Stimulated activated CD4-positive, alpha-beta T cell treated with anti-CD3 and anti-CD28 coated beads, TNF-alpha, amount 100 ng/mL, for 4 hours (primary cell): ENCODE measurements around the gene PTGFRN.
"Not testable (repeated sequence)": the region's sequence is repeated elsewhere in the genome, so short reads cannot be mapped to it uniquely, and the experiment has no call there.

Source experiments
- DNase-seq, 3 experiments: peaks; one replicate each; pipeline ENCODE4 v3.0.0-alpha.2; 2020; ENCODE audit warnings: low read depth in 3 of 3

Gene PTGFRN

DNA sequence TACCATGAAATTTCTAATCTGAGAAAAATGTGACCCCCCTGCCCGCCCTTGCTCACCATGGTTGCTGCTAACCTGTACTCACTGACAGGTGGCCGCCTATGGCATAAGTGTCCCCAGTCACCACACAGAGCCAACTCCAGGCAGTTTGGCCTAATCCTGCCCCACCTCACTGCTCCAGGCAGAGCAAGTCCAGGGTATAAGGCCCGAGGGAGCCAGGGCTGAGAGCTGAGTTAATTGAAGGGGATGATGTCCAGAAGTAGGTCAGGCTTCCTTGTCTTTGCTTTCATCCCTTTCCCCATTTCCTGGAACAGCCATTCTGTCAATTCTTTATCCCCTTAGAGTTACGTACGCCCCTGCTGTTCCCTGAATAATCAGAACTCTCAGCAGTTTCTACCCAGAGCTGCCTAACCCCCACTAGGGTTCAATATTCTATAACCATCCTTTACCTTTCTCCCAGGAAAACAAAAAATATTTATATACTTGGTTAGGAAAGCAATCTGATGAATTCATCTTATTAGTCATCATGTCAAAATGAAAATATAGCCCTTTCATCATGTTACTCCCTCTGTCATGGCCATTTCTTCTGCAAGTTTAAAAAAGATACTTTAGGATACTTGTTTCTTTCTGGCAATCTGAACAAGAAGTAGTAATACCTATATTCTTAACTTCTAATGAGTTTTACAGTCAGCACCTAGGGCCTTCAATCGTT is 62.4 kb downstream of the PTGFRN start:
- DNase-seq = no peak

DNA sequence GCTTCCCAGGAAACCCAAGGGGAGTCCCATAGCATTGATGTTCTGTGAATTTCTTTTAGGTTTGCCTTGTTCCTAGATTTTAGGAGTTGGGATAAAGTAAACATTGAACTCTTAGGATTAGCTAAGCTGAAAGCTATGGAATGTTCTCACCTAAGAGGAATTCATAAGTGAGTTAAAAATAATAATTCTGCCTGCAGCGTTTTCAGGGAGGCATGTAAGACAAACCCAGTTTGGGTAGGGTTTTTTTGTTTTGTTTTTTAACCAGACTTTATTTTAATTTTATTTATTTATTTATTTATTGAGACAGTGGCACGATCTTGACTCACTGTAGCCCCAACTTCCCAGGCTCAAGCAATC is 62.9 kb downstream of the PTGFRN start:
- no peak for DNase-seq

DNA sequence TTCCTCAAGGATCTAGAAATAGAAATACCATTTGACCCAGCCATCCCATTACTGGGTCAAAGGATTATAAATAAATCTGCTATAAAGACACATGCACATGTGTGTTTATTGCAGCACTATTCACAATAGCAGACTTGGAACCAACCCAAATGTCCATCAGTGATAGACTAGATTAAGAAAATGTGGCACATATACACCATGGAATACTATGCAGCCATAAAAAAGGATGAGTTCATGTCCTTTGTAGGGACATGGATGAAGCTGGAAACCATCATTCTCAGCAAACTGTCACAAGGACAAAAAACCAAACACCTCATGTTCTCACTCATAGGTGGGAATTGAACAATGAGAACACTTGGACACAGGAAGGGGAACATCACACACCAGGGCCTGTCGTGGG is 70.6 kb downstream of the PTGFRN start:
- DNase-seq = not testable (repeated sequence)

DNA sequence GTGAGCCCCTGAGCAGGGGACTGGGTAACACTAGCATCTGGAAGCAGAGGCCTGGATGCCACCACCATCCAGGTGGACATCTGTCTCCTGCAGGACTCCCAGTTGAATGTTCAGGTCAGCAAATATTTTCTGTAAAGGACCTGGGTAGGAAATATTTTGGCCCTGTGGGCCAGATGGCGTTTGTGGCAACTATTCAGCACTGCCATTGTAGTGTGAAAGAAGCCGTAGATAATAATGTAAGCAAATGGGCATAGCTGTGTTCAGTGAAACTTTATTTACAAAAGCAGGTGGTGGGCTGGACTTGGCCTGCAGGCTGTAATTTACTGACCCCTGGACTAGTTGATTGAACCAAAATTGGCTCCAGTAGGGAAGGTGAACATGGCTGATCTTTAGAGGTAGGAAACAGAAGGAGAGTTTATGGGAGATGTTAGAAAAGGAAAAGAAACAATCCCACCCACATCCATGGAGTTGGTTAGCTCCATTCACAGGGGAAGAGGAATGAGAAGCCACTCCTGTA is 71.9 kb downstream of the PTGFRN start:
- DNase-seq = no peak

DNA sequence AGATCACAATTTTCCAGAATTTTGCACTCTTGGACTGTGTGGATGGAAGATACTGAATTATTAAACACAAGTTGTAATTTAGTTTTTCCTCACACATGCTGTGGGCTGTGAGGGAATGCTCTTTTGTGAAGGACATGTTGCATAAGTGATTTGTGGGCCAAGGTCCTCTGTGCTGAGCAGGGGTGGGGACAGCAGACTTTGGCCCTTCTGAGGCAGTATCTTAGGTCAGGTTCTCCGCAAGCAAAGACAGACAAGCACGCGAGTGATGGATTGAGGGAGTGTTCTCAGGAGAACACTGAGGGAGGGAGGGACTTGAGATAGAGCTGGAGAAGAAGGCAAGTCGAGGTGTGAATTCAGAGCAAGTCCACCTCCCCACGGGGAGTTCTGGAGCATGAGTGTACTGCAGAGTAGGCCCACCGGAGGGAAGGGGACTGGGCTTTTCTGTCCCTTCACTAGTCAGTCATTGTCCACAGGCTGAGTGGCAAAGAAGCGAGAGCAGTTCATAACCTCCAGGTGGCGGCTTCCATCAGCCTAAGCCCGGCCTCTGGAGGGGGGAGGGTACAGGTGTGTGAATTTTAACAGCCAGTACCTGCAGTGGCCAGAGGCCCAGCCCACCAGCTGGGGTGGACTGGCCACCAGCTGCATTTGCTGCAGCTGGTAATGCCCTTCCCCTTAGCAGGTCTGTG is 72.7 kb downstream of the PTGFRN start:
- no peak for DNase-seq

DNA sequence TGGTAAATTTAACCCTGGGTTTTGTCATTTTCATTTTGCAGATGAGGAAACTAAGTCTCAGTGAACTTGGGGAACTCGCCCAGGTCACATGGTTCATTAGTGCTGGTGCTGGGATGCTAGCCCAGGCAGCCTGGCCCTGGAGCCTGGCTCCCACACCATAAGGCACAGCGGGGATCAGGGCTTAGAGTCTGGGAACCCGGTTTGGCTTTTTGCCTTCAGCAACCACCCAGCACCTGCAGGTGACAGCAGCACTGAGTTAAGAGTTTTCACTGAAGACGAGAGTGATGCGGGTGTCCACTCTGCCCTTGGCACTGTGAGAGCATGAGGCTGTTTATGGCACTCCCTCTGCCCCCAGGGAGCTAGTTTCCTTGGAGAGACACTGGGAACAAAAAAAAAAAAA is 73.4 kb downstream of the PTGFRN start:
- no peak for DNase-seq

DNA sequence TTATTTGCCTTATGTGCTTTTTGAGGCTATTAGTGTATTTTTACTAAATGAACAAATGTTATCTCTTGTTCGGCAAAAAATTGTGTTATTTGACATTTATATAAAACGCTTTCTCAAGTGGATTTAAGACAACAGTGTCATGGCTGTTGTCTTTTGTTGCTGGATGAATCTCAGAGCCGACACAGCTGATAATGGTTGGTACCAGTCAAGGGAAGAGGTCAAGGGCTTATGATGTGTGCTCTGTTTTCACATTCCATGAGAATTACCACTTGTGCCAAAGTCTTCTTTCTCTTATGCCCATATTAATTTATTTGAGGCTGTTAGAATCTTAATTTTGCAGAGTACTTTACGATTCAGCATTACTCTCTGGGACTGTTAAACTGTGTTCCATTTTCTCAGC is 74.0 kb downstream of the PTGFRN start:
- no peak for DNase-seq

DNA sequence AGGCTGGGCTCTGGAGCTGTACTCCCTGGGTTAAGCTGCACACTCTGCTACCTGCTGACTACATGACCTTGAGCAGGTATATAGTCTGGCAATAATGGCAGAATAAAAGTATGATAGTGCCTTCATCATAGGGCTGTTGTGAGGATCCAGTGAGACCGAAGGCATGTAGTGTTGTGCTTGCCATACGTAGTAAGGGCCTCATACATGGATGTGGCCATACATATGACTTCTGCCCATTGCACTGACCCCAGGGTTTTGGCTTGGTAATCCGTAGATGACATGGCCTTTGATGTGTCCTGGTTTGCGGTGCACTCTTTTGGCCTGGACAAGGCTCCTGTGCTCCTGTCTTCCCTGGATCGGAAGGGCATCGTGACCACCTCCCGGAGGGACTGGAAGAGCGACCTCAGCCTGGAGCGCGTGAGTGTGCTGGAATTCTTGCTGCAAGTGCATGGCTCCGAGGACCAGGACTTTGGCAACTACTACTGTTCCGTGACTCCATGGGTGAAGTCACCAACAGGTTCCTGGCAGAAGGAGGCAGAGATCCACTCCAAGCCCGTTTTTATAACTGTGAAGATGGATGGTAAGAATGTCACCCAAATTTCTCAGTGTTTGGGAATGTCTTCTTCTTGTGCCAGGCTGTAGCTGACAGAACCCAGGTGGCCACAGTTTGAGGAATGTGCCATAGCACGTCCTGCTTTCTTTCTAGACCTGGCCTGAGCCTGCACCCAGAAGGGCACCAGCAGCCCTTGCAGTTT is 74.9 kb downstream of the PTGFRN start:
- DNase-seq = no peak

DNA sequence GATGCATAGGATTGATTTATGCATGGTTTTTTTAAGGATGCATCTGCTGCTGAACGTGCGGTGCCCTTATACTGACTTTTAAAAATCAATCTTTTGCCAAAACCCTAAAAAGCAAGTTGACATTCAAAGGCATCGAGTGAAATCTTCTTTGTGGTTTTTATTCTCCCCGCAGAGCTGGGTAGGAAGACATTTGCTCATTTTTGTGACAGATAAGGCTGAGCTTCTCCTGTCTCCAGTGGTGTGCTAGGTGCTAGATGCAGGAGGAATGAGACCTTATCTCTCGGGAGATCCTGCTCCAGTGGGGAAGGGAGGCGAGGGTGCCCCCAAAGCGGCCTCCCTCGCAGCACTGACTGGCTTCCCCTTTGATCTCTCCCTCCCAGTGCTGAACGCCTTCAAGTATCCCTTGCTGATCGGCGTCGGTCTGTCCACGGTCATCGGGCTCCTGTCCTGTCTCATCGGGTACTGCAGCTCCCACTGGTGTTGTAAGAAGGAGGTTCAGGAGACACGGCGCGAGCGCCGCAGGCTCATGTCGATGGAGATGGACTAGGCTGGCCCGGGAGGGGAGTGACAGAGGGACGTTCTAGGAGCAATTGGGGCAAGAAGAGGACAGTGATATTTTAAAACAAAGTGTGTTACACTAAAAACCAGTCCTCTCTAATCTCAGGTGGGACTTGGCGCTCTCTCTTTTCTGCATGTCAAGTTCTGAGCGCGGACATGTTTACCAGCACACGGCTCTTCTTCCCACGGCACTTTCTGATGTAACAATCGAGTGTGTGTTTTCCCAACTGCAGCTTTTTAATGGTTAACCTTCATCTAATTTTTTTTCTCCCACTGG is 76.9 kb downstream of the PTGFRN start:
- DNase-seq = peak in 2 of 3 experiments; percentile 15 to 39

DNA sequence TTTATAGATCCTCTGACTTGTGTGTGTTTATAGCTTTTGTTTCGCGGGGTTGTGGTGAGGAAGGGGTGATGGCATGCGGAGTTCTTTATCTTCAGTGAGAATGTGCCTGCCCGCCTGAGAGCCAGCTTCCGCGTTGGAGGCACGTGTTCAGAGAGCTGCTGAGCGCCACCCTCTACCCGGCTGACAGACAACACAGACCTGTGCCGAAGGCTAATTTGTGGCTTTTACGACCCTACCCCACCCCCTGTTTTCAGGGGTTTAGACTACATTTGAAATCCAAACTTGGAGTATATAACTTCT is 77.5 kb downstream of the PTGFRN start:
- peak; percentile 57 to 65 (median 64) for DNase-seq

DNA sequence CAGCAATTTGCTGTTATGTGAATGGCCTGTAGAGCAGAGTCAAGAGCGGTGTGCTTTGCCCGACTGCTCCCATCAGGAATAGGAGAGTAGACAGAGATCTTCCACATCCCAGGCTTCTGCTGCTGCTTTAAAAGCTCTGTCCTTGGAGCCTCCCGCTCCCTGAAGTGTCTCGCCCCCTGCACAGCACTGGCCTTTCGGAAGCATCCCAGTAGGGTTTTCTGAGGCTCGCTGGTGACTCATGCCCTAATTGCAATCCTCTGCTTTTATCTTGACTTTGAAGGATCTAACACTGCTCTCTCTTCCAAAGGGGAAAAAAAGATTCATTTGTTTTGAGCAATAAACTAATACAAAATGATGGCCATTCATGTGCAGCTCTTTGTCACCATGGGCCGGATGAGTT is 78.5 kb downstream of the PTGFRN start:
- no peak for DNase-seq

DNA sequence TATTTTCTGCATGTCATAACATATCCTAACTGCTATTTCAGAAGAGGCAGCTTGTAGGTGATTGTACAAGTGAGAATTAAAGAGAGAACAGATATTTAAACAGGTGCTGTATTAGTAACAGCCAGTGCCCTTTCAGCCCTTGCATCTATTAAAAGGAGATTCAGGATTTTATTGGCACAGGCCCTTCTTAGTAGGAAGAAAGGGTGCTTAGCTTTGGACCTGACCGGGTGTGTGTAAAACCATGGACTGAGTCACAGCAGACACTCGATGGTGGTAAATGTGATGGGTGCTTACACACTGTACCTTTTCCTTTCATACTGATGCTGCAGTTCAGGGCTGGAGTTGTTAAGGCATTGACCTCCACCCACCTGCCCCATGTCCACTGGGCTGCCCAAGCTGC is 79.2 kb downstream of the PTGFRN start:
- DNase-seq = no peak

DNA sequence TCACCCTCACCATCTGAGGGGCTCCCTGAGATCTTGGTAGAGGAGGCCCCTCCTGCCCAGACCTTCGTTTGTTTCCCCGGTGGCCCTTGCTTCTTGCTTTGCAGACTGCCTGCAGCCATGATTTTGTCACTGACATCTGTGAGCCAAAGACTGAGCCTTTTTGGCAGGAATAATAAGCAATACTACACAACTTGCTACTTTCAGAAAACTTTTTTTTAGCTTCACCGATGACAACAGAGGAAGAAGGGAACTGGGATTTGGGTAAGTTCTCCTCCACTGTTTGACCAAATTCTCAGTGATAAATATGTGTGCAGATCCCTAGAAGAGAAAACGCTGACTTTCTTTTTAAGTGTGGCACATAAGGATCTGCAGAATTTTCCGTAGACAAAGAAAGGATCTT is 80.1 kb downstream of the PTGFRN start:
- DNase-seq = no peak

DNA sequence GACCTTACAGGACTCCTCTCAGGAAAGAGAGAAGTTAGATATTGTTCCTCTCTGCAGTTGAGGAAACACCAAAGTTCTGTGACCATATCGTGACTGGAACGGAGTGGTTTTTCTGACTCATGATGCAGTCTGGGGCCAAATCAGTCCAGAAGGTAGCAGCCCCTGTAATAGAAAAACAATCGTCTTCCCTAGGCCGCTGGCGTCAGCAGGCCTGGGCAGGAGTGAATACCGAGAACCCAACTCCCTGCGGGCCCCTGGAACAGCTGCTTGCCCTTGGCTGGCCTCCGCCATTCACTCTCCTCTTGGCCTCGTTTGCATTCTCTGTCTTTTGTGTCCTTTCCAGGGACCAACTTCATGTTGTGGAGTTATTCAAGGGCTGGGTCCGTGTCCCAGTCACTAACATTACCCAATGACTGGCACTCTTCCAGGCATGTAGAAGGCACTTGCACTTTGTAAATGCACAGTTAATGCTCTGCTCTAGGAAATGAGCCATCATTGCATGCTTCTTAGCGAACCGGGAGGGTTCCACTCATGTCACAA is 81.0 kb downstream of the PTGFRN start:
- DNase-seq = no peak

DNA sequence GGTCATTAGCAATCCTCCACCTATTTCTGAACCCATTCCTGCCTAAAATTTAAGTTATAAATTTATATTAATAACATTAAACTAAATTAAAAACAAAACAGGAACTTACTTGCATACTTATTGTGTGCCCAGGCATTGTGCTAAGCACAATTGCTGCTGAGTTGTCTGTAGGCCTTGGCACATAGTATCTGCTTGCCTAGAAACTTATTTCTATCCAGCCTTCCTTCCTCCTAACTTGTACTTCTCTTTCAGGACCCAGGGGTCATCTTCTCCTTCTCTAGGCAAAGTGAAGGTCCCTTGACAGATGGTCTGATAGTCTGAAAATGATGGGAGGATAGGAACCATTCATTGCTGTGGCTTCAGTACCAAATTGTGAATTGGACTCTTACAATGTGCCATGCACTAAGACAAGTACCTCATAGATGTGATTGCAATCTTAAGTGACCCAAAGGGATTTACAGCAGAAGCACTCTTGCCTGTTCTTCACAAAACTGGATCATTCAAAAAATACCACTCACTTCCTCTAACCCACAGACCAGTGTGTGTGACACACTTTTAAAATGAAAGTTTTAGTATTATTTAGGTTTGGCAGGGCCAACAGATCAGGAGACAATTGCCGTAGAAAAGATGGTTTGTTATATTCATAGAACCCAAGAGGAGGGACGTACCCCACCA is 81.6 kb downstream of the PTGFRN start:
- DNase-seq = no peak

DNA sequence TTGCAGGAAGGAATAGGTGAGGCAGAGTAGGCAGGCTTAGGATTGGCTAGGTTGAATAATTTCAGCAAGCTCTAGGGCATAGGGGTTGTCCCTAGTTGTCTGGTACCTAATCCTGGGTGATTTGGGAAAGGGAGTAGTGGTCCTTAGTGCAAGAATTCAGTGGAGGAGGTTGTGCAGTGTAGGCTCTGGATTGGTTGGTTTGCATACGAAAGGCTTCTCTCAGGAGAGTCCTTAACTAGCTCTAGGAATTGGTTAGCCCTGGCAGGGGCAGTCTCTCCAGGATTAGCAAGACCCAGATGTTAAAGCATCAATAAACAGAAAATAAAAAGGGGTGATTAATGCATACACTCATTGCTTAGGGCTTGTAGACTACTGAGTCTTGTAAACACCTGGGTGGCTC is 82.2 kb downstream of the PTGFRN start:
- DNase-seq = no peak

DNA sequence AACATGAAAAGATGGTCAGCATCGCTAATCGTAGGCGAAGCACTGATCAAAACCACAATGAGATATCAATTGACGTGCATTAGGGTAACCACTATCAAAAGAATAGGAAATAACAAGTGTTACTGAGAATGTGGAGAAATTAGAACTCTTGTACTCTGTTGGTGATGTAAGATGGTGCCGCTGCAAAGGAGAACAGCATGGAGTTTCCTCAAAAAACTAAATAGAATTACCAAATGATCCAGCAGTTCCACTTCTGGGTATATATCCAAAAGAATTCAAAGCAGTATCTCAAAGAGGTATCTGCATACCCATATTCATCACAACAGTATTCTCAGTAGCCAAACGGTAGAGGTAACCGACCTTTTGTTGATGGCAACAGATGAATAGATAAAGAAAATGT is 83.6 kb downstream of the PTGFRN start:
- DNase-seq = no peak

DNA sequence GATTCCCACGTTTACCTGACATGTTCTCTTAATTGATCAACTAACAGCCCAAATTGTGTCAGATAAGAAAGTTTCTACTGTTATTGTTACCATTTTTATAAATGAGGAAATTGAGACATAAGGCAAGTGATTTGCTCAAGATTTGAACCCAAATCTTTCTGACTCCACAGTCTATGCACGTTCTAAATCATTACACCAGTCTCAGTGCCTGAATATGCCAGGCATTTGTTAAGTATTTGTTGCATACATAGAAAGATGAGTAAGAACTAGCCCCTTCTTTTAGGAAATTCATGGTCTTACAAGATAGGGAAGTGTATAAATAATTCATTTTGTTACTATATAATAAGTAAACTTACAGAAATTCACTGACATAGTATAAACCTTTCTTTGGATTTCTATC is 84.7 kb downstream of the PTGFRN start:
- no peak for DNase-seq

DNA sequence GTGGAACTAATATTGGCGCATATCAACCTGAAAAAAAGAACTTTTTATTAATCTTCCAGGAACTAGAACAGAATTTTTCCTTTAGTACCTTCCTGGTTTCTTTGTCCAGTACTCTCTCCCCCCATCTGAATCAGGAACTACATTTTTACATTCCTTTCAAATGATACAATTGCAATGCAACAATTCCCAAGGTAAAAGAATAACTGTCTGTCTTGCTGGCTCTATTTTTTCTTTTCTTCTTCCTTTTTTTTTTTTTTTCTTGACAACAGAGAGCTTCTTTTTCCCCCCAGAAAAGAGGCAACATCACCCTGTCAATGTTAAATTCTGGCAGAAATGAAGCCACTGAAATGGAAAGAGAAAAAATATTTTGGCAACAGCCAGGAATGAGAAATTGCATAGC is 87.3 kb downstream of the PTGFRN start:
- DNase-seq = no peak

DNA sequence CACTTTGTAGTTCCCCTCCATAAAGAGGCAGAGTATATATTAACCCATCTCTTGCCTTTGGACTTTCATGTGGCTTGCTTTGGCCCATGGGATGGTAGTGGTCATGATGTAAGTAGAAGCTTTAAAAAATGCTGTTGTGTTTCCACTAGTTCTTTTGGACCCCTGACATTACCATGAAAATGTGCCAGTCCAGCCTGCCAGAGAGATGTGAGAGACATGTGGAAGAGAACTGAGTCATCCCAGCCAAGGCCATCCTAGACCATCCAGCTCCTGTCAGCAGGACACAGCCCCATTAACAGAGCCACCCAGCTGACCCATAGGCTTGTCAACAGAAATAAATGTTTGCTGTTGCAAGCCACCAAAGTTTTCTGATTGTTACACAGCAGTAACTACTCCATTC is 87.9 kb downstream of the PTGFRN start:
- no peak for DNase-seq

DNA sequence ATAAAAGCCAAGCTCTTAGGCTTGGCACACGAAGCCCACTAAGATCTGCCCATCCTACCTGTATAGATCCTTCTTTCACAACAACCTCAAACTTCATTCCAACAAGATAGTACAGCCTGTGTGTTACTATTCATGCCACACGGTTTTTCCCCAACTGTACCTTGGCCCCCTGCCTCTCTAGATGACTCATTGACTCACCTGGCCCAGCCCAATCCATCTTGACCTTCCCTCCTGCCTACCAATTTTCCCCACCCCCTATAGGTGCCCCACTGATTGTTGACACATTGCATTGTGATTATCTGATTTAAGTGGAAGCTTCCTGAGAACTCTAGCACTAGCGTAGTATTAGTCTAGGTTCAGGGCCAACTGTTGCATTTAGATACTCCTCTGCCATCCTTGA is 89.9 kb downstream of the PTGFRN start:
- DNase-seq = no peak
